ENCODE measurements around the gene ZIC5. TPM values are rescaled to one million over a fixed set of nuclear protein-coding genes. Genes with fewer than 3 reads are reported as not detected.

ZIC5 gene
- total and polyA plus RNA-seq, 9 of the 15 experiments (the other 6 are each of a cell fraction or from before 2014, with no cell fraction given), result 0.57 to 2.0 (median 1.1) TPM

DNA sequence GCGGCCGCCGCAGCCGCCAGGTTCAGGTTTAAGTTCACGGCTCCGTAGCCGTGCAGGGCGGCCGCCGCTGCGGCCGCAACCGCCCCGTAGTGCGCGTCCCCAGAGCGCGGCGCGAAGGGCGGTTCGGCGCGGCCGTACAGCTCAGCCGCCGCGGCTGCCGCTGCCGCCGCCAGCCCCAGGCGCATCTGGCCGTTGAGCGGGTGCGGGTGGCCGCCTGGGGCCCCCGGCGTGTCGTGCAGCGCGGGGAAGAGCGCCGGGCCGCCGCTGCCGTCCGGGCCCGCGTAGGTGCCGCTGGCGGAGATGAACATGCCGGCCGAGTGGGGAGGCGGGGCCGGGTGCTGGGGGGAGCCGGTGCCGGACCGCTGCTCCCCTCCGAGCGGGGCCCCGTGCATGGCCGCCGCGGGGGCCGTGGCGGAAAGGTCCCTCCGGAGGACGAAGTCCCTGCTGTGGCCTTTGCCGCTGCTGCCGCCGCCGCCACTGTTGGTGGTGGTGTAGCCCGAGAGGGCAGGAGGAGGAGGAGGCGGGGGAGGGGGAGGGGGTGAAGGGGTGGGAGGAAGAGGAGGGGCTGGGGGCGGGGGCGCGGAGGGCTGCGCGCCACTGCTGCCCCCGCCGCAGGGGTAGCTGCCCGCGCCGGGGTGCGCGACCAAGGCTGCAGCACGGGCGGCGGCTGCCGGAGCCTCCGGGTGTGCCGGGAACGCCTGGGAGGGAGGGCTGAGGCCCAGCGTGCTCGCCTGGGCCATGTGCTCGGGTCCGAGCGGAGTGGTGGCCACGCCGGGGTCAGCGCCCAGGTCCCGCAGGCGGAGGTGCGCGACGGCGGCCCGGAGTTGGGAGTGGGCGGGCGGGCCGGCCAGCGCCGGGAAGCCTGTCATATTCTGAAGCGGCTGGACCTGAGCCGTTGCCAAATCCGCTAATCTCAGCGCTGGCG is 654 bp downstream of the ZIC5 start (continued):
- TF ChIP-seq, protein P1, sequence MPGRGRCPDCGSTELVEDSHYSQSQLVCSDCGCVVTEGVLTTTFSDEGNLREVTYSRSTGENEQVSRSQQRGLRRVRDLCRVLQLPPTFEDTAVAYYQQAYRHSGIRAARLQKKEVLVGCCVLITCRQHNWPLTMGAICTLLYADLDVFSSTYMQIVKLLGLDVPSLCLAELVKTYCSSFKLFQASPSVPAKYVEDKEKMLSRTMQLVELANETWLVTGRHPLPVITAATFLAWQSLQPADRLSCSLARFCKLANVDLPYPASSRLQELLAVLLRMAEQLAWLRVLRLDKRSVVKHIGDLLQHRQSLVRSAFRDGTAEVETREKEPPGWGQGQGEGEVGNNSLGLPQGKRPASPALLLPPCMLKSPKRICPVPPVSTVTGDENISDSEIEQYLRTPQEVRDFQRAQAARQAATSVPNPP (IDR thresholded peaks at IDR 0.05; ENCODE audit: borderline replicate concordance, insufficient read depth, insufficient read length), result no peak
- TF ChIP-seq CBFA2T3 (IDR thresholded peaks at IDR 0.05) (no peak), GATA2 (CRISPR knock-in tag; IDR thresholded peaks at IDR 0.05) (no peak), BRD9 (IDR thresholded peaks at IDR 0.05; ENCODE audit: low read depth, partially characterized antibody) (no peak), ZNF764 (CRISPR knock-in tag; IDR thresholded peaks at IDR 0.05; ENCODE audit: low read depth) (no peak), ZNF41 (CRISPR knock-in tag; conservative IDR thresholded peaks at IDR 0.05) (no peak), RBFOX2 (IDR thresholded peaks at IDR 0.05; ENCODE audit: low read depth, low read length) (peak; percentile 44), ZNF766 (CRISPR knock-in tag; conservative IDR thresholded peaks at IDR 0.05) (no peak), PURB (CRISPR knock-in tag; IDR thresholded peaks at IDR 0.05; ENCODE audit: low read depth) (no peak), THRAP3 (IDR thresholded peaks at IDR 0.05; ENCODE audit: borderline replicate concordance) (no peak), CC2D1A (IDR thresholded peaks at IDR 0.05) (no peak), ZNF76 (CRISPR knock-in tag; IDR thresholded peaks at IDR 0.05; ENCODE audit: borderline replicate concordance) (no peak), MIER1 (IDR thresholded peaks at IDR 0.05; ENCODE audit: low read depth) (no peak), PML (IDR thresholded peaks at IDR 0.05; ENCODE audit: low read length) (no peak), MECOM (CRISPR knock-in tag; IDR thresholded peaks at IDR 0.05) (no peak), ZNF780A (CRISPR knock-in tag; IDR thresholded peaks at IDR 0.05) (no peak), ZNF384 (IDR thresholded peaks at IDR 0.05; ENCODE audit: low read depth, low read length) (no peak), ZC3H8 (IDR thresholded peaks at IDR 0.05) (no peak)
- TF ChIP-seq, protein P2, sequence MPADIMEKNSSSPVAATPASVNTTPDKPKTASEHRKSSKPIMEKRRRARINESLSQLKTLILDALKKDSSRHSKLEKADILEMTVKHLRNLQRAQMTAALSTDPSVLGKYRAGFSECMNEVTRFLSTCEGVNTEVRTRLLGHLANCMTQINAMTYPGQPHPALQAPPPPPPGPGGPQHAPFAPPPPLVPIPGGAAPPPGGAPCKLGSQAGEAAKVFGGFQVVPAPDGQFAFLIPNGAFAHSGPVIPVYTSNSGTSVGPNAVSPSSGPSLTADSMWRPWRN (IDR thresholded peaks at IDR 0.05; ENCODE audit: low read depth), result no peak
- TF ChIP-seq, protein P3, sequence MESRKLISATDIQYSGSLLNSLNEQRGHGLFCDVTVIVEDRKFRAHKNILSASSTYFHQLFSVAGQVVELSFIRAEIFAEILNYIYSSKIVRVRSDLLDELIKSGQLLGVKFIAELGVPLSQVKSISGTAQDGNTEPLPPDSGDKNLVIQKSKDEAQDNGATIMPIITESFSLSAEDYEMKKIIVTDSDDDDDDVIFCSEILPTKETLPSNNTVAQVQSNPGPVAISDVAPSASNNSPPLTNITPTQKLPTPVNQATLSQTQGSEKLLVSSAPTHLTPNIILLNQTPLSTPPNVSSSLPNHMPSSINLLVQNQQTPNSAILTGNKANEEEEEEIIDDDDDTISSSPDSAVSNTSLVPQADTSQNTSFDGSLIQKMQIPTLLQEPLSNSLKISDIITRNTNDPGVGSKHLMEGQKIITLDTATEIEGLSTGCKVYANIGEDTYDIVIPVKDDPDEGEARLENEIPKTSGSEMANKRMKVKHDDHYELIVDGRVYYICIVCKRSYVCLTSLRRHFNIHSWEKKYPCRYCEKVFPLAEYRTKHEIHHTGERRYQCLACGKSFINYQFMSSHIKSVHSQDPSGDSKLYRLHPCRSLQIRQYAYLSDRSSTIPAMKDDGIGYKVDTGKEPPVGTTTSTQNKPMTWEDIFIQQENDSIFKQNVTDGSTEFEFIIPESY (CRISPR knock-in tag; IDR thresholded peaks at IDR 0.05), result no peak
- TF ChIP-seq, protein P4, sequence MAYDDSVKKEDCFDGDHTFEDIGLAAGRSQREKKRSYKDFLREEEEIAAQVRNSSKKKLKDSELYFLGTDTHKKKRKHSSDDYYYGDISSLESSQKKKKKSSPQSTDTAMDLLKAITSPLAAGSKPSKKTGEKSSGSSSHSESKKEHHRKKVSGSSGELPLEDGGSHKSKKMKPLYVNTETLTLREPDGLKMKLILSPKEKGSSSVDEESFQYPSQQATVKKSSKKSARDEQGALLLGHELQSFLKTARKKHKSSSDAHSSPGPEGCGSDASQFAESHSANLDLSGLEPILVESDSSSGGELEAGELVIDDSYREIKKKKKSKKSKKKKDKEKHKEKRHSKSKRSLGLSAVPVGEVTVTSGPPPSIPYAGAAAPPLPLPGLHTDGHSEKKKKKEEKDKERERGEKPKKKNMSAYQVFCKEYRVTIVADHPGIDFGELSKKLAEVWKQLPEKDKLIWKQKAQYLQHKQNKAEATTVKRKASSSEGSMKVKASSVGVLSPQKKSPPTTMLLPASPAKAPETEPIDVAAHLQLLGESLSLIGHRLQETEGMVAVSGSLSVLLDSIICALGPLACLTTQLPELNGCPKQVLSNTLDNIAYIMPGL (CRISPR knock-in tag; IDR thresholded peaks at IDR 0.05), result no peak

Data from K562 (cell line).